HepG2 (cell line): ENCODE results near the gene FTCD. TPM values are rescaled to one million over a fixed set of nuclear protein-coding genes. Genes with fewer than 3 reads are reported as not detected.

ENCODE experiments used
- ATAC-seq: fragments of 200-7000 bp; cut with Tn5 transposase; 3 replicates; pipeline ENCODE4 v1.9.1; 2020; ENCODE audit warnings: mild to moderate bottlenecking, moderate library complexity
- BruUV-seq: library from RNA; stranded (reverse); fragments of 400-500 nt; replicated peaks from 2 replicates; lab custom pipeline; 2021; lab: Mats Ljungman, UMichigan
- CTCF ChIA-PET: fragments of 300-600 bp; formaldehyde crosslinking; extraction: SDS; loops from one replicate; lab custom pipeline; 2021; ENCODE audit warnings: low total read pairs, inconsistent platforms, low intra/inter-chr PET ratio; lab: Yijun Ruan, JAX
- POLR2A ChIA-PET: fragments of 350-600 bp; sonication (Branson Sonifier 250); formaldehyde crosslinking; loops from one replicate; lab custom pipeline; 2020; ENCODE audit warnings: antibody characterized with exemption, inconsistent platforms; lab: Yijun Ruan, JAX
- DNase-seq: peaks from one replicate; pipeline ENCODE4 v3.0.0-alpha.2; 2015; ENCODE audit warnings: low spot score
- FAIRE-seq: peaks from 3 replicates; lab custom pipeline; 2011; peaks lifted over from hg19 to GRCh38; lab: Jason Lieb, UNC
- H2AFZ ChIP-seq: one replicate; pipeline ENCODE4 v1.6.1; 2011; ENCODE audit warnings: low read length, inconsistent platforms
- H3K27ac ChIP-seq: fragments of 300-600 bp; 3 replicates; pipeline ENCODE4 v1.8.0; 2011; ENCODE audit warnings: mixed run types, mild to moderate bottlenecking, mixed read lengths, low read length, inconsistent platforms; ENCODE audit not compliant: insufficient read depth; ENCODE audit errors: extremely low read length
- H3K27me3 ChIP-seq, 2 experiments: fragments of 200-600 bp in 1 of 2; 2 replicates in 1 of 2; 3 replicates in 1 of 2; pipeline versions ENCODE4 v1.6.0 to v1.8.0; 2011; ENCODE audit warnings: low read length in 2 of 2, mild to moderate bottlenecking in 2 of 2, moderate library complexity in 2 of 2, inconsistent platforms in 1 of 2; ENCODE audit not compliant: insufficient read depth in 2 of 2, control insufficient read depth in 1 of 2
- H3K36me3 ChIP-seq, 2 experiments: fragments of 200-600 bp in 1 of 2; replicated peaks in 1 of 2; 2 replicates in 1 of 2; 3 replicates in 1 of 2; pipeline versions ENCODE4 v1.5.1 to v1.8.0; 2011; ENCODE audit warnings: low read length in 2 of 2, inconsistent platforms in 1 of 2; ENCODE audit not compliant: insufficient read depth in 2 of 2, control insufficient read depth in 1 of 2
- H3K4me1 ChIP-seq: 2 replicates; pipeline ENCODE4 v1.5.1; 2012; ENCODE audit warnings: low read length, inconsistent platforms; ENCODE audit not compliant: insufficient read depth
- H3K4me2 ChIP-seq: 2 replicates; pipeline ENCODE4 v1.6.0; 2011; ENCODE audit warnings: low read depth, low read length, inconsistent platforms
- H3K4me3 ChIP-seq, 3 experiments: fragments of 200-600 bp in 1 of 3; sonication (generic), shearing (Covaris generic) in 1 of 3; replicated peaks in 1 of 3; 2 replicates each; pipeline ENCODE4 v1.5.1; 2011 to 2016; ENCODE audit warnings: low read length in 3 of 3, inconsistent platforms in 2 of 3, low read depth in 2 of 3, mild to moderate bottlenecking in 2 of 3, control low read depth in 1 of 3, mixed read lengths in 1 of 3; ENCODE audit not compliant: insufficient read depth in 1 of 3
- H3K79me2 ChIP-seq: one replicate; pipeline ENCODE4 v1.6.1; 2011; ENCODE audit warnings: low read length, inconsistent platforms; ENCODE audit not compliant: insufficient read depth
- H3K9ac ChIP-seq: 2 replicates; pipeline ENCODE4 v1.6.0; 2011; ENCODE audit warnings: mild to moderate bottlenecking, low read depth, low read length, inconsistent platforms; ENCODE audit not compliant: insufficient read depth
- H3K9me3 ChIP-seq: 2 replicates; pipeline ENCODE4 v1.5.1; 2012; ENCODE audit warnings: mild to moderate bottlenecking, low read length
- H4K20me1 ChIP-seq: 2 replicates; pipeline ENCODE4 v1.6.0; 2011; ENCODE audit warnings: inconsistent platforms, mild to moderate bottlenecking, low read length, moderate library complexity; ENCODE audit not compliant: insufficient read depth
- CHCHD3 ChIP-seq: sonication (generic); formaldehyde crosslinking; IDR thresholded peaks from 2 replicates; pipeline ENCODE4 v1.8.0; 2022; ENCODE audit warnings: mild to moderate bottlenecking, missing genetic modification reagents, moderate library complexity
- CSRNP2 ChIP-seq: sonication (generic); formaldehyde crosslinking; conservative IDR thresholded peaks from 2 replicates; pipeline ENCODE4 v1.8.0; 2022; ENCODE audit warnings: low read depth, missing genetic modification reagents
- DNMT1 ChIP-seq: sonication (generic); formaldehyde crosslinking; IDR thresholded peaks from 2 replicates; pipeline ENCODE4 v1.5.1; 2020; ENCODE audit warnings: mild to moderate bottlenecking, missing genetic modification reagents
- FOXK1 ChIP-seq: sonication (generic); formaldehyde crosslinking; IDR thresholded peaks from 2 replicates; pipeline ENCODE4 v1.4.0; 2020; ENCODE audit warnings: low read depth, missing genetic modification reagents, borderline replicate concordance
- IRF9 ChIP-seq: sonication (generic); formaldehyde crosslinking; IDR thresholded peaks from 2 replicates; pipeline ENCODE4 v1.8.0; 2022; ENCODE audit warnings: missing genetic modification reagents, mild to moderate bottlenecking, borderline replicate concordance
- LCORL ChIP-seq, 2 experiments: fragments of 450-650 bp in 1 of 2; sonication (generic) in 1 of 2; formaldehyde crosslinking in 1 of 2; IDR thresholded peaks; 2 replicates each; pipeline versions ENCODE4 v1.5.0 to v1.6.1; 2017 to 2020; ENCODE audit warnings: antibody characterized with exemption in 1 of 2, missing genetic modification reagents in 1 of 2
- MAFG ChIP-seq: sonication (generic); formaldehyde crosslinking; IDR thresholded peaks from 2 replicates; pipeline ENCODE4 v1.5.1; 2020; ENCODE audit warnings: mild to moderate bottlenecking, missing genetic modification reagents
- ZNF280D ChIP-seq: sonication (generic); formaldehyde crosslinking; IDR thresholded peaks from 2 replicates; pipeline ENCODE4 v1.5.1; 2020; ENCODE audit warnings: mild to moderate bottlenecking, missing genetic modification reagents
- ZNF292 ChIP-seq: sonication (generic); formaldehyde crosslinking; IDR thresholded peaks from 2 replicates; pipeline ENCODE4 v1.8.1; 2022; ENCODE audit warnings: mild to moderate bottlenecking, low read depth, missing genetic modification reagents, borderline replicate concordance
- ZNF460 ChIP-seq: sonication (generic); formaldehyde crosslinking; IDR thresholded peaks from 2 replicates; pipeline ENCODE4 v1.5.1; 2020; ENCODE audit warnings: missing genetic modification reagents, mild to moderate bottlenecking, borderline replicate concordance
- ZNF747 ChIP-seq: sonication (generic); formaldehyde crosslinking; IDR thresholded peaks from 2 replicates; pipeline ENCODE4 v1.8.1; 2023; ENCODE audit warnings: missing genetic modification reagents, mild to moderate bottlenecking, borderline replicate concordance
- ZNF775 ChIP-seq: sonication (generic); formaldehyde crosslinking; IDR thresholded peaks from 2 replicates; pipeline ENCODE4 v1.4.0; 2020; ENCODE audit warnings: missing genetic modification reagents, mild to moderate bottlenecking, moderate library complexity, borderline replicate concordance
- ZNF781 ChIP-seq: sonication (generic); formaldehyde crosslinking; IDR thresholded peaks from 2 replicates; pipeline ENCODE4 v1.5.1; 2020; ENCODE audit warnings: borderline replicate concordance, mild to moderate bottlenecking, missing genetic modification reagents; ENCODE audit errors: not compliant biosample characterization
- ZSCAN22 ChIP-seq: sonication (generic); formaldehyde crosslinking; IDR thresholded peaks from 2 replicates; pipeline ENCODE4 v1.4.0; 2020; ENCODE audit warnings: mild to moderate bottlenecking, missing genetic modification reagents
- WGBS: methylation state at CpG from one replicate; pipeline ENCODE4 v1.1.6; 2017; ENCODE audit warnings: low lambda C conversion rate; 5-methylcytosine and 5-hydroxymethylcytosine counted together
- in situ Hi-C: cut with HindIII; loops from 2 replicates; pipeline ENCODE4 v1.10.0; 2017; ENCODE audit warnings: low pct_unique_long_range_greater_than_20kb; ENCODE audit not compliant: extremely low pct_ligation_motif_present
- intact Hi-C: fragments of 100-400 bp; cut with micrococcal nuclease; formaldehyde crosslinking; loops from one replicate; pipeline ENCODE4 v1.10.0; 2022; ENCODE audit not compliant: unreplicated experiment
- polyA plus RNA-seq, 8 experiments: library from polyadenylated mRNA; depleted of rRNA in 3 of 8; stranded (reverse) in 7 of 8; unstranded in 1 of 8; fragments of >200 nt; fragmentation: Illumina TruSeq in 4 of 8; extraction: Trizol in 4 of 8; gene quantifications; 2 replicates each; pipeline versions ENCODE4 v1.2.1 to v1.2.3, GENCODE V29; 2011 to 2016; ENCODE audit warnings: low read depth in 4 of 8, missing spikeins in 1 of 8, mixed read lengths in 1 of 8; ENCODE audit not compliant: insufficient read depth in 1 of 8
- total RNA-seq, 5 experiments: library from RNA; depleted of rRNA; stranded (reverse); fragments of >200 nt; fragmentation: Illumina TruSeq; extraction: Trizol; gene quantifications; 2 replicates each; pipeline ENCODE4 v1.2.3, GENCODE V29; 2016; ENCODE audit warnings: low read depth in 1 of 5
- TF ChIP-seq, protein P1 (sequence below): sonication (generic); formaldehyde crosslinking; IDR thresholded peaks from 2 replicates; pipeline ENCODE4 v1.5.1; 2020; ENCODE audit warnings: missing genetic modification reagents, mild to moderate bottlenecking, borderline replicate concordance

The FTCD gene
- total and polyA plus RNA-seq, 2 of the 13 experiments (the other 11 are each of a cell fraction or from before 2014, with no cell fraction given) = 75.7 to 105 TPM

DNA sequence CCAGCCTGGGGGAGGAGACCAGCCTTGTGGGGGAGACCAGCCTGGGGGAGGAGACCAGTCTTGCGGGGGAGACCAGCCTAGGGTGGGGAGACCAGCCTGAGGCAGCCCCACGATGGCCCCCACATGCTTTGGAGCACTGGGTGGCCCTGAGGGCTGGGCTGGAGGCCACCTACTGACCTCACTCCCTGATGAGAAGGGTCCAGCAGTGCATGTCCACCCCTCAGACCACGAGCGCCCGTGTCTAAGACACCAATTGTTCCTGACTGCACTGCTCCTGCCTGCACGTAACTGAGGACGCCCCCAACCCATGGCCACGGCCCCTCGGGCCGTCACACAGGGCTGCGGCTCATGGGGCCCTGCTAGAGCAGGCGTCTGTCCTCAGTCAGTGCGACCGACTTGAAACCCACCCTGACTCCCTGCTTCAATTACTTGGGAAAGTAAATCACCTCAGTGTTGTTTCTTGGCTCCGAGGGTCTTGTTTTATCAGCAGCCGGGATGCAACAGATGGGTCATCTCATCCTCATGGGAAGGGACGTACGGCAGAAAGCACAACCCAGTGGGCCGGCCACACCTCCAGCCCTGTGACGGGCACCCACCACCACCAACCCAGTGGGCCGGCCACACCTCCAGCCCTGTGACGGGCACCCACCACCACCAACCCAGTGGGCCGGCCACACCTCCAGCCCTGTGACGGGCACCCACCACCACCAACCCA, 28.7 kb upstream of the FTCD start, which contains the start of gene SPATC1L:
TSS of gene SPATC1L (minus strand) at position 550 of the 715 bp plus-strand sequence. CDS start 1,643 bp downstream, outside the sequence.
- peaks cover 33% of the 10 kb centered on the region for H3K4me1 ChIP-seq
- H3K79me2 ChIP-seq = no peaks in the 10 kb centered on the region
- 0 out of 2 replicates have a peak, but pooled peaks cover 2% of the 10 kb centered on the region for H4K20me1 ChIP-seq
- no peaks in the 10 kb centered on the region for H3K27me3 ChIP-seq
- no peak within 1 kb of the TSS for H2AFZ ChIP-seq
- DNase-seq (peak; percentile 24), FAIRE-seq (no peak), ATAC-seq (peak; percentile 66)
- no TSS peak for BruUV-seq
- CTCF ChIA-PET = no interaction called here
- in situ Hi-C loops = no loop called here
- peak within 1 kb of the TSS; percentile 55 to 82 (median 77) for H3K4me3 ChIP-seq
- peak within 1 kb of the TSS; percentile 71 for H3K4me2 ChIP-seq
- no peak within 1 kb of the TSS for H3K27ac ChIP-seq
- intact Hi-C loops = no loop called here
- H3K9me3 ChIP-seq = no peaks in the 10 kb centered on the region
- H3K36me3 ChIP-seq = 0 out of 5 replicates have a peak, but pooled peaks cover 0 to 4% of the 10 kb centered on the region in 2 experiments
- POLR2A ChIA-PET = no interaction called here
- peak within 1 kb of the TSS; percentile 63 for H3K9ac ChIP-seq
- WGBS = 48% methylated on average over 8 of the region's 24 CpGs
- TF ChIP-seq ZNF280D (CRISPR knock-in tag) (no peak), ZNF292 (CRISPR knock-in tag) (no peak), CSRNP2 (CRISPR knock-in tag) (no peak), ZNF775 (CRISPR knock-in tag) (no peak), ZNF460 (no peak), DNMT1 (CRISPR knock-in tag) (no peak), ZNF781 (no peak), FOXK1 (CRISPR knock-in tag) (no peak), LCORL (IDR thresholded peaks at IDR 0.05) (no peak), LCORL (CRISPR knock-in tag; IDR thresholded peaks at IDR 0.05) (no peak), ZNF747 (CRISPR knock-in tag) (no peak), ZSCAN22 (CRISPR knock-in tag) (no peak), MAFG (CRISPR knock-in tag) (no peak), IRF9 (CRISPR knock-in tag) (no peak), CHCHD3 (no peak)
- TF ChIP-seq, protein P1, sequence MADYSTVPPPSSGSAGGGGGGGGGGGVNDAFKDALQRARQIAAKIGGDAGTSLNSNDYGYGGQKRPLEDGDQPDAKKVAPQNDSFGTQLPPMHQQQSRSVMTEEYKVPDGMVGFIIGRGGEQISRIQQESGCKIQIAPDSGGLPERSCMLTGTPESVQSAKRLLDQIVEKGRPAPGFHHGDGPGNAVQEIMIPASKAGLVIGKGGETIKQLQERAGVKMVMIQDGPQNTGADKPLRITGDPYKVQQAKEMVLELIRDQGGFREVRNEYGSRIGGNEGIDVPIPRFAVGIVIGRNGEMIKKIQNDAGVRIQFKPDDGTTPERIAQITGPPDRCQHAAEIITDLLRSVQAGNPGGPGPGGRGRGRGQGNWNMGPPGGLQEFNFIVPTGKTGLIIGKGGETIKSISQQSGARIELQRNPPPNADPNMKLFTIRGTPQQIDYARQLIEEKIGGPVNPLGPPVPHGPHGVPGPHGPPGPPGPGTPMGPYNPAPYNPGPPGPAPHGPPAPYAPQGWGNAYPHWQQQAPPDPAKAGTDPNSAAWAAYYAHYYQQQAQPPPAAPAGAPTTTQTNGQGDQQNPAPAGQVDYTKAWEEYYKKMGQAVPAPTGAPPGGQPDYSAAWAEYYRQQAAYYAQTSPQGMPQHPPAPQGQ (CRISPR knock-in tag) = no peak
